Astrocyte of the spinal cord (primary cell): ENCODE data around the gene PIK3C3.

Experiments
- DNase-seq: peaks from one replicate; pipeline ENCODE4 v3.0.0; 2011; ENCODE audit warnings: low read depth, low spot score
- H3K4me3 ChIP-seq: 2 replicates; pipeline ENCODE4 v1.5.1; 2011; ENCODE audit warnings: low read depth, mild to moderate bottlenecking, low read length, moderate library complexity
- in situ Hi-C: cut with HindIII; loops from 2 replicates; pipeline ENCODE4 v1.10.0; 2017; ENCODE audit warnings: low sequenced_read_pairs
- TF ChIP-seq, protein P1 (sequence below): IDR thresholded peaks from 2 replicates; pipeline ENCODE4 v1.5.1; 2012; ENCODE audit warnings: low read depth, mild to moderate bottlenecking, low read length, inconsistent platforms

PIK3C3 gene

GRCh38 chr18:41985914-41986313 is 30.9 kb downstream of the PIK3C3 start:
- no peak overlapping the region for H3K4me3 ChIP-seq
- DNase-seq, result no peak
- TF ChIP-seq, protein P1, sequence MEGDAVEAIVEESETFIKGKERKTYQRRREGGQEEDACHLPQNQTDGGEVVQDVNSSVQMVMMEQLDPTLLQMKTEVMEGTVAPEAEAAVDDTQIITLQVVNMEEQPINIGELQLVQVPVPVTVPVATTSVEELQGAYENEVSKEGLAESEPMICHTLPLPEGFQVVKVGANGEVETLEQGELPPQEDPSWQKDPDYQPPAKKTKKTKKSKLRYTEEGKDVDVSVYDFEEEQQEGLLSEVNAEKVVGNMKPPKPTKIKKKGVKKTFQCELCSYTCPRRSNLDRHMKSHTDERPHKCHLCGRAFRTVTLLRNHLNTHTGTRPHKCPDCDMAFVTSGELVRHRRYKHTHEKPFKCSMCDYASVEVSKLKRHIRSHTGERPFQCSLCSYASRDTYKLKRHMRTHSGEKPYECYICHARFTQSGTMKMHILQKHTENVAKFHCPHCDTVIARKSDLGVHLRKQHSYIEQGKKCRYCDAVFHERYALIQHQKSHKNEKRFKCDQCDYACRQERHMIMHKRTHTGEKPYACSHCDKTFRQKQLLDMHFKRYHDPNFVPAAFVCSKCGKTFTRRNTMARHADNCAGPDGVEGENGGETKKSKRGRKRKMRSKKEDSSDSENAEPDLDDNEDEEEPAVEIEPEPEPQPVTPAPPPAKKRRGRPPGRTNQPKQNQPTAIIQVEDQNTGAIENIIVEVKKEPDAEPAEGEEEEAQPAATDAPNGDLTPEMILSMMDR, result no peak
- in situ Hi-C loops, result no loop called here

DNA sequence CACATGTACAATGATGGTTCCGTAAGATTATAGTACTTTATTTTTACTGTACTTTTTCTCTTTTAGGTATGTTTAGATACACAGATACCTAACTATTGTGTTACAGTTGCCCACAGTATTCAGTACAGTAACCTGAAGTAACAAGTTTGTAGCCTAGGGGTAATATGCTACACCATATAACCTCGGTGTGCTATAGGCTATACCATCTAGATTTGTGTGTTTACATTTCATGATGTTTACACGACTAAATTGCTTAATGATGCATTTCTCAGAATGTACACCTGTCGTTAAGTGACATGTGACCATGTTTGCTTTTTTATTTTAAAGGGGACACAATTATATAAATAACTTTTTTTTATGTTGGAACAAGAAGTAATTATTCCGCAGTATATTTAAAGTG is 34.5 kb downstream of the PIK3C3 start:
- in situ Hi-C loops, result no loop called here
- DNase-seq, result no peak
- H3K4me3 ChIP-seq, result no peak overlapping the region
- TF ChIP-seq, protein P1, result no peak

DNA sequence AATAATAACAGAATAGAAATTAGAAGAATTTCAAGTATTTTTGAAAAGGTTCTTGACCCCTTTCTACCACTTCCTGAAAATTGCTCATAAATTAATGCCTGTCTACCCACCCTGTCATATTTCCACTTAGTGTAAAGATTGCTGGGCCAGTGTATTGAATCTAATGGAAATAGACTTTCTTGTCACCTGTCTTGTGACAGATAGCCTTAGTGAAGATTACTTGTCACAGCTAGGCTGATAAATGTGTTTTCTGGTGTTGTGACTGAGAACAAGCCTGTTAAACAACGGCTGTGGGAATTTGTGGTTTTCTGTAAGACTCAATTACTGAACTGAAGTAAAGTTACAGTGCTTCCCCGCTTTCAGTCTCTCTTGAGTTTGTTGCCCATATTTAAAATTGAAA is 37.0 kb downstream of the PIK3C3 start:
- TF ChIP-seq, protein P1, result no peak
- no peak overlapping the region for H3K4me3 ChIP-seq
- no peak for DNase-seq
- in situ Hi-C loops, result no loop called here

DNA sequence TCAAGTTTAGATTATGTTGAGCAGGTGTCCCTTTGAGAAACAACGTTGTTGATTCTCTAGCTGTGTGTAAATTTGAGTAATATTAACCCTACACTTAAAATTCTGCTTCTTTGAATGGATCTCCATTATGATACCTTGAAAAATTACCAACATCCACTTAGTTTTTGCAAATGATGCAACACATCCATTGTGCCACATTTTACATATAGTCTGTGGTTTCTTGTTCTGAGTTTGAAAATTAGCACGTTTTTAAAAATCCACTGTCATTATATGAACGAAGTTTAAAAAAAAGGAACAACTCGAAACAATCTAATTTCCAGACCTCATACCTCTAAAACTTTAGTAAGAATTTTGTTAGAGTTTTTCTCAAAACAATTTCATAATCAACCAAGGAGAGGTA is 37.7 kb downstream of the PIK3C3 start:
- TF ChIP-seq, protein P1, result no peak

GRCh38 chr18:41993151-41993550 is 38.1 kb downstream of the PIK3C3 start:
- H3K4me3 ChIP-seq, result no peak overlapping the region
- in situ Hi-C loops, result no loop called here
- TF ChIP-seq, protein P1, result no peak
- DNase-seq, result no peak

More for the DNA sequence above, 37.7 kb downstream of the PIK3C3 start:
- no peak overlapping the region for H3K4me3 ChIP-seq
- in situ Hi-C loops, result no loop called here
- DNase-seq, result no peak

DNA sequence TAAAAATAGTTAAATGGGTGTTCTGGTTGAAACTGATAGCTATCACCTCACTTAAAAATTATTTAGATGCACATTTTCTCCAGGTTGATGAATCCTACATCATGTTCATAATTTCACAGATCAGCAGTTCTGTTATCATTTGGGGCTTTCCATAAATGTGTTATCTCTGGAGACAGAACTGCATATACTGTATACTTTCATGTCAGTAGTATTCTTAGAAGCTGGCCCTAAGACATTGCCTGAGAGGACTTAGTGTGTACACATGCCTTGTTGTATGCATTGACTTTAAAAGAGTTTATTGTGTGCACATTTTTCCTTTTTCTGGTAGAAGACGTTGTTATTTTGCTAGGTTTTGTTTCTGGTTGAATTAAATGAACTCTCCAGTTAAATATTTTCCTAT is 41.0 kb downstream of the PIK3C3 start:
- TF ChIP-seq, protein P1, result no peak
- no peak overlapping the region for H3K4me3 ChIP-seq
- no peak for DNase-seq
- in situ Hi-C loops, result no loop called here

DNA sequence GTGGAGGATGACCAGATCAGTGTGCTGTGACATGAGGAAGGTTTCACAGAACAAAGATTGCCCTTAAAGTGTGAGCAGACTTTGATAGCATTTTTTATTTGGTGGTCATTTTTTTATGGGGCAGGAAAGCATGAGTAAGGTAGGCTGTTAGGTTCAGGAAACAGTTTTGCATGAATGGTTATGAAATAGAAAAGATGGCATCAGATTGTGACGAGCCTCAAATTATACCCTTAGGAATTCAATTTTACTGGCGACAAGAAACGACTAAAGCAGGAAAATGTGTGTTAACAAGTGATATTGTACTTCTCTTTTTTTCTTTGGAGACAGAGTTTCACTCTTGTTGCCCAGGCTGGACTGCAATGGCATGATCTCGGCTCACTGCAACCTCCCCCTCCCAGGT is 44.7 kb downstream of the PIK3C3 start:
- TF ChIP-seq, protein P1, result no peak
- no peak for DNase-seq
- in situ Hi-C loops, result no loop called here
- H3K4me3 ChIP-seq, result no peak overlapping the region
